Measurements from ENCODE around the gene LCN6. TPM values are rescaled to one million over a fixed set of nuclear protein-coding genes. Genes with fewer than 3 reads are reported as not detected.

LCN6 gene
- total and polyA plus RNA-seq, 12 donors, result 1.5 to 261 (median 4.6) TPM

DNA sequence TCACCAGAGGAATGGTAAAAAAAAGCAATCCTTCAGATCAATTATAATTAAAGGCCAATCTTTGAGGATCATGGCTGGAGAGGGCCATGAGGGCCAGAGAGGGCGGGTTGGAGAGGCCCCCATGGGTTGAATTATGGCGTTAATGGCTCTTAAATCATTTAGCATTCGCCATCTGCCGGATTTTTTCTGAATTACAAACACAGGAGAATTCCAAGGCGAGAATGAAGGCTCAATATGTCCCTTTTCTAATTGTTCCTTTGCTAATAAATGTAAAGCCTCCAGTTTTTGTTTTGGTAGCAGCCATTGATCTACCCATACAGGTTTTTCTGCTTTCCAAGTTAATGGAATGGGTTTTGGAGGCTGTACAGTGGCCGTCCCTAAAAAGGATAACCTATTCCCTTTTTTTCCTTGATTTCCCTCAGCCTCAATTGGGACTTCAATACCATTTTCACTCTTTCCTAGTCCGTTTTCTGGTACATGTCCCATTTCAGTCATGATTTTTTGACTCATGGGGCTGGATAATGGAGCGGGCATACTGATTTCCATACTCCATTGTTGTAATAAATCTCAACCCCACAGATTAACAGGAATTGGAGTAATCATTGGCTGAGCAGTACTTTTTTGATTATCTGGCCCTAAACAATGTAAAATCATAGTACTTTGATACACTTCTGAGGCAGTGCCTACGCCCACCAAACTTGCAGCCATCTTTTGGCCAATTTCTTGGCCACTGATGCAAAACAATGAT lies 36.1 kb upstream of the LCN6 start:
- no peak overlapping the region for H3K27ac ChIP-seq
- no peaks in the 10 kb centered on the region for H3K27me3 ChIP-seq
- WGBS, 2 donors, result 58 to 59% methylated on average over 9 of the region's 9 CpGs
- no peaks in the 10 kb centered on the region for H3K36me3 ChIP-seq
- ATAC-seq (no peak), DNase-seq (no peak)
- H3K4me3 ChIP-seq, result no peak overlapping the region
- TF ChIP-seq, protein P1, sequence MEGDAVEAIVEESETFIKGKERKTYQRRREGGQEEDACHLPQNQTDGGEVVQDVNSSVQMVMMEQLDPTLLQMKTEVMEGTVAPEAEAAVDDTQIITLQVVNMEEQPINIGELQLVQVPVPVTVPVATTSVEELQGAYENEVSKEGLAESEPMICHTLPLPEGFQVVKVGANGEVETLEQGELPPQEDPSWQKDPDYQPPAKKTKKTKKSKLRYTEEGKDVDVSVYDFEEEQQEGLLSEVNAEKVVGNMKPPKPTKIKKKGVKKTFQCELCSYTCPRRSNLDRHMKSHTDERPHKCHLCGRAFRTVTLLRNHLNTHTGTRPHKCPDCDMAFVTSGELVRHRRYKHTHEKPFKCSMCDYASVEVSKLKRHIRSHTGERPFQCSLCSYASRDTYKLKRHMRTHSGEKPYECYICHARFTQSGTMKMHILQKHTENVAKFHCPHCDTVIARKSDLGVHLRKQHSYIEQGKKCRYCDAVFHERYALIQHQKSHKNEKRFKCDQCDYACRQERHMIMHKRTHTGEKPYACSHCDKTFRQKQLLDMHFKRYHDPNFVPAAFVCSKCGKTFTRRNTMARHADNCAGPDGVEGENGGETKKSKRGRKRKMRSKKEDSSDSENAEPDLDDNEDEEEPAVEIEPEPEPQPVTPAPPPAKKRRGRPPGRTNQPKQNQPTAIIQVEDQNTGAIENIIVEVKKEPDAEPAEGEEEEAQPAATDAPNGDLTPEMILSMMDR (IDR thresholded peaks at IDR 0.05), result peak in 8 of 9 donors; percentile 11 to 61 (median 50)
- H3K9me3 ChIP-seq, result no peaks in the 10 kb centered on the region
- H3K4me1 ChIP-seq, result peaks cover 0 to 15% (median 3%) of the 10 kb centered on the region in 9 donors
- intact Hi-C loops (cut with DNase I), result loop anchor here in 3 of 10 donors (2.0 to 10.0 kb wide), 3 partner anchors 250 to 450 kb away; partner anchors contain the start of gene SLC34A3 (in 1 of the 3)

DNA sequence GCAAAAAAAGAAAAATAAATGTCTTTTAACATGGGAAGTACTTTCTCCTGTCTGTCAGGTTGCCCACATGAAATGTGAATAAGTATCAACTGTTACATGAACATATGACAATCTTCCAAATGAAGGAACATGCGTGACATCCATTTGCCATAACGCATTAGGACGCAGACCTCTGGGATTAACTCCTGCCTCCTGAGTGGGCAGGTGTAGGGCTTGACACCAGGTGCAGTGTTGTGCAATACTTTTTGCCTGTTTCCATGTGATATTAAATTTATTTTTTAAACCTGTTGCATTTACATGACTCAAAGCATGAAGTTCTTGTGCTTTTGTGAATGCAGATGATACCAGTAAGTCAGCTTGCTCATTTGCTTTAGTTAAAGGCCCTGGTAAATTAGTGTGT lies 34.1 kb upstream of the LCN6 start:
- H3K27me3 ChIP-seq, result no peaks in the 10 kb centered on the region
- 96 to 99% methylated on average over 3 of the region's 3 CpGs for WGBS, 2 donors
- no peak overlapping the region for H3K4me3 ChIP-seq
- no peaks in the 10 kb centered on the region for H3K36me3 ChIP-seq
- H3K27ac ChIP-seq, result no peak overlapping the region
- no peaks in the 10 kb centered on the region for H3K9me3 ChIP-seq
- DNase-seq (no peak), ATAC-seq (no peak)
- H3K4me1 ChIP-seq, result peaks cover 0 to 5% (median under 1%) of the 10 kb centered on the region in 9 donors
- intact Hi-C loops (cut with DNase I), result loop anchor here in 2 of 10 donors (10.0 kb wide), 2 partner anchors 282 to 452 kb away; partner anchors contain the start of gene SLC34A3 (in 1 of the 2)
- TF ChIP-seq, protein P1 (IDR thresholded peaks at IDR 0.05), result no peak

DNA sequence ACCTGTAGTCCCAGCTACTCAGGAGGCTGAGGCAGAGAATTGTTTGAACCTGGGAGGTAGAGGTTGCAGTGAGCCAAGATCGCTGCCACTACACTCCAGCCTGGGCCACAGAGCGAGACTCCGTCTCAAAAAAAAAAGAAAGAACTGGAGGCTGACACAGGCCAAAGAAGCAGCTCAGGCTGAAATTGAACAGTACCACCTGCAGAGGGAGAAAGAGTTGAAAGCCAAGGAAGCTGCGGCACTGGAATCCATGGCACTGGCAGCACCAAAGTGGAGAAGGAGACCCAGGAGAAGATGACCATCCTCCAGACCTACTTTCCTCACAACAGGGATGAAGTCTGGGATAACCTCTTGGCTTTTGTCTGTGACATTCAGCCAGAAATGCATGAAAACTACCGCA lies 31.5 kb upstream of the LCN6 start:
- Histone ChIP-seq H3K27me3 (no peaks in the 10 kb centered on the region), H3K9me3 (no peaks in the 10 kb centered on the region), H3K27ac (no peak overlapping the region), H3K4me1 (no peaks in the 10 kb centered on the region), H3K36me3 (no peaks in the 10 kb centered on the region), H3K4me3 (no peak overlapping the region)
- 74 to 76% methylated on average over 5 of the region's 5 CpGs for WGBS, 2 donors
- ATAC-seq (no peak), DNase-seq (no peak)
- intact Hi-C loops (cut with DNase I), result loop anchor here in 2 of 10 donors (10.0 kb wide), 2 partner anchors 285 to 455 kb away; partner anchors contain the start of gene SLC34A3 (in 1 of the 2)
- TF ChIP-seq, protein P1 (IDR thresholded peaks at IDR 0.05), result no peak

DNA sequence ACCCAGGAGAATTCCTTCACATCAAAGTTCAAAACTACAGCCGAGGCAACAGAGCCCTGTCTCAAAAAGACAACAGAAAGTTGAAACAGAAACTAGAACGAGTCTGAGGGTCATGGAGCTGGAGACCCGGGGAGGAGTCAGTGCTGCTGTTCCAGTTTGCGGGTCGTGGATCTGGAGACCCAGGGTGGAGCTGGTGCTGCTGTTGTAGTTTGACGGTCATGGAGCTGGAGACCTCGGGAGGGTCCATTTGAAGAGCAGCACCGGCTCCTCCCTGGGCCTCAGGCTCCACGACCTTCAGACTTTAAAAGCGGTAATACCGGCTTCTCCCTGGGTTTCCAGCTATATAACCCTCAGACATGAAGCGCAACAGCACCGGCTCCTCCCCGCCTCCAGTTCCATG lies 29.0 kb upstream of the LCN6 start:
- H3K27me3 ChIP-seq, result no peaks in the 10 kb centered on the region
- no peak overlapping the region for H3K4me3 ChIP-seq
- DNase-seq (no peak), ATAC-seq (no peak)
- peaks cover 0 to 12% (median 0%) of the 10 kb centered on the region in 11 donors for H3K9me3 ChIP-seq
- 78 to 85% methylated on average over 14 of the region's 14 CpGs for WGBS, 2 donors
- intact Hi-C loops (cut with DNase I), result no loop called here
- no peaks in the 10 kb centered on the region for H3K36me3 ChIP-seq
- no peaks in the 10 kb centered on the region for H3K4me1 ChIP-seq
- no peak overlapping the region for H3K27ac ChIP-seq
- TF ChIP-seq, protein P1 (IDR thresholded peaks at IDR 0.05), result no peak

Data from heart right ventricle (tissue), 16 donors.